ENCODE data around the gene KRT38. TPM values are rescaled to one million over a fixed set of nuclear protein-coding genes. Genes with fewer than 3 reads are reported as not detected.

KRT38 gene
- total RNA-seq, 1 experiment from 2014 or later = not detected

GRCh38 chr17:41403404-41404023, 37.3 kb downstream of the KRT38 start:
- no peak overlapping the region for H2BK5ac ChIP-seq (ENCODE audit: insufficient read length, low read length)
- no CpG with 5 or more reads among the region's 4 CpGs for WGBS (ENCODE audit: extremely low coverage, insufficient read length, low lambda C conversion rate)
- no peak overlapping the region for H2AK5ac ChIP-seq (ENCODE audit: insufficient read length, low read length)
- no peaks in the 10 kb centered on the region for H3K36me3 Mint-ChIP-seq (ENCODE audit: insufficient read depth in 1 of 3, low read depth in 3 of 3)
- no peaks in the 10 kb centered on the region for H3K9me3 Mint-ChIP-seq
- H2AFZ ChIP-seq (ENCODE audit: low read length) = no peak overlapping the region
- no peak overlapping the region for H4K91ac ChIP-seq (ENCODE audit: insufficient read length, low read depth, low read length)
- no peak overlapping the region for H3K56ac ChIP-seq (ENCODE audit: insufficient read length, low read depth, low read length)
- H3K27me3 Mint-ChIP-seq (ENCODE audit: low read depth) = peaks cover 7% of the 10 kb centered on the region
- no peak overlapping the region for H2BK12ac ChIP-seq (ENCODE audit: insufficient read length, low read depth, low read length)
- H4K5ac ChIP-seq (ENCODE audit: insufficient read length, low read depth, low read length) = no peak overlapping the region
- no peak overlapping the region for H3K23ac ChIP-seq (ENCODE audit: insufficient read length, low read depth, low read length)
- H3K79me2 ChIP-seq (ENCODE audit: insufficient read depth, low read length) = no peaks in the 10 kb centered on the region
- H4K20me1 ChIP-seq (ENCODE audit: control insufficient read depth, insufficient read depth, insufficient read length) = no peaks in the 10 kb centered on the region
- H3K4me2 ChIP-seq (ENCODE audit: insufficient read depth, insufficient read length, low read length) = no peak overlapping the region
- no peak overlapping the region for H3K27ac ChIP-seq (ENCODE audit: insufficient read length, low read depth, low read length)
- no peak overlapping the region for H3K14ac ChIP-seq (ENCODE audit: insufficient read depth, low read length)
- no peaks in the 10 kb centered on the region for H3K27me3 ChIP-seq (ENCODE audit: insufficient read depth, low read length)
- peaks cover 4% of the 10 kb centered on the region in 2 experiments; a peak in 3 of 4 replicates for H3K4me1 Mint-ChIP-seq
- no peak overlapping the region for H2BK15ac ChIP-seq (ENCODE audit: low read depth, low read length)
- H3T11ph ChIP-seq (ENCODE audit: low read length) = no peak overlapping the region
- H3K4me3 Mint-ChIP-seq = no peak overlapping the region
- H3K27ac Mint-ChIP-seq = no peak overlapping the region
- 0 out of 2 replicates have a peak, but pooled peaks cover 2% of the 10 kb centered on the region for H3K4me1 ChIP-seq (ENCODE audit: insufficient read depth, low read length)
- H3K4ac ChIP-seq (ENCODE audit: low read depth, low read length) = no peak overlapping the region
- no peak overlapping the region for H4K8ac ChIP-seq (replicated peaks; ENCODE audit: insufficient read length, low read depth, low read length)
- no peak overlapping the region for H3K9ac ChIP-seq (ENCODE audit: extremely low read depth, insufficient read length, low read length)
- H3K79me1 ChIP-seq (ENCODE audit: insufficient read depth, low read depth, low read length, poor library complexity, severe bottlenecking) = no peaks in the 10 kb centered on the region
- no peaks in the 10 kb centered on the region for H3K9me3 ChIP-seq (ENCODE audit: control insufficient read depth, low read depth, low read length)
- no peak overlapping the region for H2BK20ac ChIP-seq (ENCODE audit: low read depth, low read length, poor library complexity, severe bottlenecking)
- H2BK120ac ChIP-seq (ENCODE audit: low read depth, low read length, poor library complexity, severe bottlenecking) = no peak overlapping the region
- DNase-seq = no peak
- no peak for TF ChIP-seq CTCF (conservative IDR thresholded peaks at IDR 0.05)
- no peaks in the 10 kb centered on the region for H3K23me2 ChIP-seq (ENCODE audit: insufficient read length, low read depth, low read length, poor library complexity, severe bottlenecking)
- no peak overlapping the region for H3K18ac ChIP-seq (ENCODE audit: insufficient read length, low read depth, low read length)

All from H9 (cell line).